ENCODE results near the gene ADGRL3.

GRCh38 chr4:61275241-61275640, 75.1 kb downstream of the ADGRL3 start:
- TF ChIP-seq CTCF (IDR thresholded peaks at IDR 0.05) (no peak), POLR2A (IDR thresholded peaks at IDR 0.05) (no peak)

All from adrenal gland (tissue), 5 donors.